Caco-2 (cell line): ENCODE measurements around the gene CRYBA4. TPM values are rescaled to one million over a fixed set of nuclear protein-coding genes. Genes with fewer than 3 reads are reported as not detected.
A peak's percentile ranks its signal among the peaks of the same experiment; 100 is the strongest.

Source experiments
- BruUV-seq: library from RNA; stranded (reverse); fragments of 400-500 nt; replicated peaks from 2 replicates; lab custom pipeline; 2021; lab: Mats Ljungman, UMichigan
- CTCF ChIA-PET: fragments of 300-600 bp; sonication (Branson Sonifier 250); formaldehyde crosslinking; loops from one replicate; lab custom pipeline; 2022; ENCODE audit warnings: antibody characterized with exemption; lab: Charles Lee
- POLR2A ChIA-PET: fragments of 300-600 bp; sonication (Branson Sonifier 250); formaldehyde crosslinking; loops from one replicate; lab custom pipeline; 2022; ENCODE audit warnings: antibody characterized with exemption; lab: Charles Lee
- DNase-seq, 2 experiments: peaks; one replicate each; pipeline versions ENCODE4 v3.0.0 to v3.0.0-alpha.2; 2020 to 2022
- H3K27me3 ChIP-seq: replicated peaks from 2 replicates; pipeline ENCODE4 v1.6.0; 2011; ENCODE audit warnings: low read length; ENCODE audit not compliant: control insufficient read depth, insufficient read depth
- H3K36me3 ChIP-seq: 2 replicates; pipeline ENCODE4 v1.5.1; 2011; ENCODE audit warnings: low read length; ENCODE audit not compliant: control insufficient read depth, insufficient read depth
- H3K4me1 ChIP-seq: fragments of 250-450 bp; sonication (Bioruptor Pico); 2 replicates; pipeline ENCODE4 v1.5.1; 2020; ENCODE audit warnings: mild to moderate bottlenecking
- H3K4me3 ChIP-seq: 2 replicates; pipeline ENCODE4 v1.5.1; 2011; ENCODE audit warnings: low read depth, mild to moderate bottlenecking, control low read depth, low read length
- H3K9me3 ChIP-seq: fragments of 250-450 bp; sonication (Bioruptor Pico); 2 replicates; pipeline ENCODE4 v1.5.1; 2020; ENCODE audit warnings: mild to moderate bottlenecking, moderate library complexity
- H3K27ac Mint-ChIP-seq: one replicate; pipeline ENCODE4 v1.8.0; 2022; ENCODE audit warnings: mixed read lengths; ENCODE audit not compliant: unreplicated experiment
- H3K27me3 Mint-ChIP-seq: one replicate; pipeline ENCODE4 v1.8.0; 2022; ENCODE audit warnings: mixed read lengths; ENCODE audit not compliant: insufficient read depth, unreplicated experiment
- H3K36me3 Mint-ChIP-seq: one replicate; pipeline ENCODE4 v1.8.0; 2022; ENCODE audit warnings: mild to moderate bottlenecking, mixed read lengths; ENCODE audit not compliant: insufficient read depth, unreplicated experiment
- H3K4me1 Mint-ChIP-seq: one replicate; pipeline ENCODE4 v1.8.0; 2022; ENCODE audit warnings: low read depth, mixed read lengths; ENCODE audit not compliant: unreplicated experiment
- H3K4me3 Mint-ChIP-seq: one replicate; pipeline ENCODE4 v1.8.0; 2022; ENCODE audit warnings: mild to moderate bottlenecking, moderate library complexity, mixed read lengths; ENCODE audit not compliant: unreplicated experiment
- H3K9me3 Mint-ChIP-seq: one replicate; pipeline ENCODE4 v1.8.0; 2022; ENCODE audit warnings: mixed read lengths; ENCODE audit not compliant: unreplicated experiment
- CTCF ChIP-seq, 2 experiments: fragments of 200-600 bp in 1 of 2; IDR thresholded peaks; 1 replicate in 1 of 2; 2 replicates in 1 of 2; pipeline versions ENCODE4 v1.5.1 to v1.8.0; 2011 to 2022; ENCODE audit warnings: antibody characterized with exemption in 1 of 2, control low read depth in 1 of 2, inconsistent platforms in 1 of 2, low read depth in 1 of 2, low read length in 1 of 2, mild to moderate bottlenecking in 1 of 2, moderate library complexity in 1 of 2; ENCODE audit not compliant: insufficient read depth in 1 of 2, severe bottlenecking in 1 of 2, unreplicated experiment in 1 of 2
- intact Hi-C: fragments of 100-400 bp; cut with micrococcal nuclease; formaldehyde crosslinking; loops from one replicate; pipeline ENCODE4 v1.10.0; 2022; ENCODE audit not compliant: unreplicated experiment
- total RNA-seq: library from RNA; stranded (reverse); gene quantifications from 2 replicates; pipeline ENCODE4 v1.2.3, GENCODE V29; 2022

The CRYBA4 gene
- total RNA-seq, 1 experiment from 2014 or later, result 0.68 TPM

- DNase-seq, result no peak
- POLR2A ChIA-PET, result no interaction called here
- H3K4me3 Mint-ChIP-seq, result peak overlapping the region; percentile 57
- H3K4me1 Mint-ChIP-seq, result no peaks in the 10 kb centered on the region
- BruUV-seq, result no TSS peak
- H3K36me3 Mint-ChIP-seq, result no peaks in the 10 kb centered on the region
- no peaks in the 10 kb centered on the region; the same call in none of the 2 replicates for H3K27me3 ChIP-seq
- H3K4me3 ChIP-seq, result no peak overlapping the region
- no peaks in the 10 kb centered on the region for H3K36me3 ChIP-seq
- no peaks in the 10 kb centered on the region for H3K9me3 ChIP-seq
- intact Hi-C loops, result no loop called here
- no peaks in the 10 kb centered on the region for H3K9me3 Mint-ChIP-seq
- peaks cover 28% of the 10 kb centered on the region for H3K27me3 Mint-ChIP-seq
- H3K27ac Mint-ChIP-seq, result peak overlapping the region; percentile 25
- TF ChIP-seq CTCF (IDR thresholded peaks at IDR 0.05; ENCODE audit: insufficient read depth in 1 of 2, low read depth in 1 of 2, low read length in 1 of 2, severe bottlenecking in 1 of 2, unreplicated experiment in 1 of 2), result no peak
- no peaks in the 10 kb centered on the region for H3K4me1 ChIP-seq
- CTCF ChIA-PET, result no interaction called here
Measured at GRCh38 chr22:26658161-26658560, 36.4 kb downstream of the CRYBA4 start.

GRCh38 chr22:26658671-26659478 lies 37.1 kb downstream of the CRYBA4 start:
- no peaks in the 10 kb centered on the region for H3K4me1 ChIP-seq
- ChIA-PET POLR2A (no interaction called here), CTCF (no interaction called here)

GRCh38 chr22:26660356-26660755 lies 38.6 kb downstream of the CRYBA4 start:
- Mint-ChIP-seq H3K4me3 (no peak overlapping the region), H3K4me1 (no peaks in the 10 kb centered on the region), H3K27me3 (peaks cover 25% of the 10 kb centered on the region), H3K27ac (no peak overlapping the region), H3K36me3 (no peaks in the 10 kb centered on the region), H3K9me3 (no peaks in the 10 kb centered on the region)
- Histone ChIP-seq H3K27me3 (no peaks in the 10 kb centered on the region), H3K4me3 (no peak overlapping the region), H3K36me3 (no peaks in the 10 kb centered on the region), H3K9me3 (no peaks in the 10 kb centered on the region), H3K4me1 (no peaks in the 10 kb centered on the region)
- no TSS peak for BruUV-seq
- POLR2A ChIA-PET, result no interaction called here
- no peak for TF ChIP-seq CTCF (IDR thresholded peaks at IDR 0.05; ENCODE audit: insufficient read depth in 1 of 2, low read depth in 1 of 2, low read length in 1 of 2, severe bottlenecking in 1 of 2, unreplicated experiment in 1 of 2)
- intact Hi-C loops, result no loop called here
- DNase-seq, result no peak
- CTCF ChIA-PET, result no interaction called here

More at GRCh38 chr22:26658671-26659478, 37.1 kb downstream of the CRYBA4 start:
- Mint-ChIP-seq H3K9me3 (no peaks in the 10 kb centered on the region), H3K4me1 (no peaks in the 10 kb centered on the region), H3K27me3 (peaks cover 25% of the 10 kb centered on the region), H3K4me3 (peak overlapping the region; percentile 57), H3K27ac (peak overlapping the region; percentile 25), H3K36me3 (no peaks in the 10 kb centered on the region)
- H3K9me3 ChIP-seq, result no peaks in the 10 kb centered on the region
- BruUV-seq, result no TSS peak
- no peaks in the 10 kb centered on the region; the same call in 1 of the 2 replicates for H3K27me3 ChIP-seq
- H3K36me3 ChIP-seq, result no peaks in the 10 kb centered on the region
- DNase-seq, result peak; percentile 27 to 58
- TF ChIP-seq CTCF (IDR thresholded peaks at IDR 0.05; ENCODE audit: insufficient read depth in 1 of 2, low read depth in 1 of 2, low read length in 1 of 2, severe bottlenecking in 1 of 2, unreplicated experiment in 1 of 2), result no peak
- intact Hi-C loops, result no loop called here
- no peak overlapping the region for H3K4me3 ChIP-seq
